ENCODE measurements around the gene MARK2.

The MARK2 gene

GRCh38 chr11:63911876-63912275, 73.0 kb downstream of the MARK2 start:
- DNase-seq, result no peak

- no peak for DNase-seq
These were observed 73.8 kb downstream of the MARK2 start for GRCh38 chr11:63912678-63913077.

- no peak for DNase-seq
These were observed 75.2 kb downstream of the MARK2 start for GRCh38 chr11:63913866-63914830.

- DNase-seq, result no peak
These were observed 76.2 kb downstream of the MARK2 start for GRCh38 chr11:63914896-63915691.

- peak; percentile 51 for DNase-seq
These were observed 77.3 kb downstream of the MARK2 start for GRCh38 chr11:63915961-63916836.

- peak; percentile 51 for DNase-seq
These were observed 78.2 kb downstream of the MARK2 start, which contains the start of gene RCOR2 for GRCh38 chr11:63916837-63917691. RCOR2 (minus strand) TSS chr11:63917164; CDS start chr11:63916456, 708 bp downstream.

- DNase-seq, result no peak
These were observed 79.0 kb downstream of the MARK2 start for GRCh38 chr11:63917692-63918506.

GRCh38 chr11:63918507-63919191, 79.7 kb downstream of the MARK2 start:
- DNase-seq, result no peak

- DNase-seq, result no peak
These were observed 80.6 kb downstream of the MARK2 start for GRCh38 chr11:63919267-63920125.

- no peak for DNase-seq
These were observed 81.4 kb downstream of the MARK2 start for GRCh38 chr11:63920126-63920938.

- DNase-seq, result no peak
These were observed 82.1 kb downstream of the MARK2 start for GRCh38 chr11:63920939-63921417.

GRCh38 chr11:63922673-63923192, 83.8 kb downstream of the MARK2 start:
- no peak for DNase-seq

GRCh38 chr11:63923319-63923718, 84.4 kb downstream of the MARK2 start:
- no peak for DNase-seq

- no peak for DNase-seq
These were observed 90.7 kb downstream of the MARK2 start for GRCh38 chr11:63929616-63930015.

GRCh38 chr11:63931045-63931444, 92.1 kb downstream of the MARK2 start:
- DNase-seq, result no peak

GRCh38 chr11:63931876-63932275, 93.0 kb downstream of the MARK2 start:
- no peak for DNase-seq

- DNase-seq, result no peak
These were observed 94.5 kb downstream of the MARK2 start for GRCh38 chr11:63933459-63933858.

Measured in activated CD4-positive, CD25-positive, alpha-beta regulatory T cell treated with anti-CD3 and anti-CD28 coated beads, Interleukin-2, amount 50 U/mL, for 72 hours (primary cell).